HCT116 (cell line): ENCODE data around the gene DNM2. TPM values are rescaled to one million over a fixed set of nuclear protein-coding genes. Genes with fewer than 3 reads are reported as not detected.

Source experiments
- ATAC-seq: fragments of 200-7000 bp; cut with Tn5 transposase; 2 replicates; pipeline ENCODE4 v1.9.1; 2020; ENCODE audit warnings: mild to moderate bottlenecking, moderate library complexity
- BruUV-seq: library from RNA; stranded (reverse); fragments of 400-500 nt; replicated peaks from 2 replicates; lab custom pipeline; 2021; lab: Mats Ljungman, UMichigan
- CTCF ChIA-PET: fragments of 300-600 bp; sonication (Branson Sonifier 250); formaldehyde crosslinking; loops from one replicate; lab custom pipeline; 2021; ENCODE audit warnings: antibody characterized with exemption; lab: Charles Lee
- POLR2A ChIA-PET: fragments of 300-600, 350-600 bp; sonication (Branson Sonifier 250); formaldehyde crosslinking; loops from one replicate; lab custom pipeline; 2021; ENCODE audit warnings: antibody characterized with exemption; lab: Charles Lee
- RAD21 ChIA-PET, 2 experiments: fragments of 300-600 bp; sonication (Branson Sonifier 250); formaldehyde crosslinking; loops; one replicate each; lab custom pipeline; 2023; ENCODE audit warnings: low total read pairs in 2 of 2; ENCODE audit not compliant: uncharacterized antibody in 2 of 2, unreplicated experiment in 2 of 2, low non-redundant PET in 1 of 2; lab: Charles Lee
- DNase-seq: peaks from one replicate; pipeline ENCODE4 v3.0.0-alpha.2; 2010; ENCODE audit warnings: low read depth, low spot score
- H2AFZ ChIP-seq: fragments of 200-600 bp; shearing (Covaris generic), sonication (generic); 2 replicates; pipeline ENCODE4 v1.6.1; 2017; ENCODE audit warnings: low read depth, mixed run types, mixed read lengths, antibody characterized with exemption, low read length; ENCODE audit not compliant: poor library complexity, severe bottlenecking
- H3K27ac ChIP-seq: 2 replicates; pipeline ENCODE4 v1.5.1; 2012; ENCODE audit warnings: low read depth, low read length
- H3K27me3 ChIP-seq: fragments of 200-600 bp; sonication (generic); 2 replicates; pipeline ENCODE4 v1.6.1; 2016; ENCODE audit warnings: mixed run types, low read length, mixed read lengths; ENCODE audit not compliant: insufficient read depth
- H3K36me3 ChIP-seq, 2 experiments: fragments of 200-500 bp in 1 of 2; fragments of 200-600 bp in 1 of 2; sonication (Bioruptor generic) in 1 of 2; sonication (generic) in 1 of 2; 2 replicates each; pipeline versions ENCODE4 v1.5.1 to v1.6.1; 2014 to 2016; ENCODE audit warnings: low read length in 2 of 2, inconsistent platforms in 1 of 2, mixed read lengths in 1 of 2, mixed run types in 1 of 2; ENCODE audit not compliant: insufficient read depth in 2 of 2, control insufficient read depth in 1 of 2
- H3K4me1 ChIP-seq, 2 experiments: fragments of 200-600 bp in 1 of 2; sonication (generic) in 1 of 2; 2 replicates each; pipeline versions ENCODE4 v1.5.1 to v1.6.1; 2012 to 2017; ENCODE audit warnings: low read length in 2 of 2, inconsistent platforms in 1 of 2, mild to moderate bottlenecking in 1 of 2, mixed read lengths in 1 of 2, mixed run types in 1 of 2, moderate library complexity in 1 of 2; ENCODE audit not compliant: insufficient read depth in 2 of 2, control insufficient read depth in 1 of 2
- H3K4me2 ChIP-seq: fragments of 200-600 bp; sonication (generic); 2 replicates; pipeline ENCODE4 v1.6.1; 2017; ENCODE audit warnings: mixed run types, low read length, mixed read lengths
- H3K4me3 ChIP-seq, 2 experiments: fragments of 200-600 bp in 1 of 2; sonication (generic) in 1 of 2; replicated peaks in 1 of 2; 2 replicates each; pipeline ENCODE4 v1.5.1; 2011 to 2016; ENCODE audit warnings: low read length in 2 of 2, control low read depth in 1 of 2, low read depth in 1 of 2, mild to moderate bottlenecking in 1 of 2, mixed read lengths in 1 of 2, mixed run types in 1 of 2
- H3K79me2 ChIP-seq: fragments of 200-600 bp; sonication (generic); 2 replicates; pipeline ENCODE4 v1.6.1; 2017; ENCODE audit warnings: mild to moderate bottlenecking, mixed run types, low read length, moderate library complexity, mixed read lengths; ENCODE audit not compliant: insufficient read depth
- H3K9ac ChIP-seq: fragments of 200-600 bp; sonication (generic); 2 replicates; pipeline ENCODE4 v1.6.1; 2016; ENCODE audit warnings: low read length, mixed read lengths
- H3K9me2 ChIP-seq: fragments of 200-600 bp; sonication (generic), shearing (Covaris generic); 2 replicates; pipeline ENCODE4 v1.6.1; 2017; ENCODE audit warnings: mixed run types, mild to moderate bottlenecking, moderate library complexity; ENCODE audit not compliant: insufficient read depth
- H3K9me3 ChIP-seq, 2 experiments: fragments of 200-500 bp in 1 of 2; fragments of 200-600 bp in 1 of 2; sonication (Bioruptor generic) in 1 of 2; sonication (generic) in 1 of 2; 2 replicates each; pipeline ENCODE4 v1.6.1; 2014 to 2017; ENCODE audit warnings: low read length in 2 of 2, mixed read lengths in 2 of 2, inconsistent platforms in 1 of 2, low read depth in 1 of 2, mild to moderate bottlenecking in 1 of 2, mixed run types in 1 of 2, moderate library complexity in 1 of 2; ENCODE audit not compliant: control insufficient read depth in 1 of 2, insufficient read depth in 1 of 2
- H4K20me1 ChIP-seq: fragments of 200-600 bp; sonication (generic), shearing (Covaris generic); 2 replicates; pipeline ENCODE4 v1.6.1; 2017; ENCODE audit warnings: mixed run types, mild to moderate bottlenecking, moderate library complexity; ENCODE audit not compliant: insufficient read depth
- CEBPB ChIP-seq: IDR thresholded peaks from 2 replicates; pipeline ENCODE4 v1.6.1; 2012; ENCODE audit warnings: low read depth
- EGR1 ChIP-seq: IDR thresholded peaks from 2 replicates; pipeline ENCODE4 v1.6.1; 2012; ENCODE audit warnings: low read depth
- ELF1 ChIP-seq: IDR thresholded peaks from 2 replicates; pipeline ENCODE4 v1.6.1; 2012; ENCODE audit warnings: low read depth, borderline replicate concordance
- EZH2 ChIP-seq: fragments of 200-600 bp; sonication (generic); IDR thresholded peaks from 2 replicates; pipeline ENCODE4 v1.6.1; 2017; ENCODE audit warnings: antibody characterized with exemption, mixed run types
- FOSL1 ChIP-seq: IDR thresholded peaks from 2 replicates; pipeline ENCODE4 v1.6.1; 2012; ENCODE audit warnings: low read depth
- POLR2A ChIP-seq: IDR thresholded peaks from 2 replicates; pipeline ENCODE4 v1.7.0; 2011; ENCODE audit warnings: borderline replicate concordance; ENCODE audit not compliant: insufficient read depth, insufficient read length; ENCODE audit errors: extremely low read depth
- POLR2AphosphoS5 ChIP-seq: IDR thresholded peaks from 2 replicates; pipeline ENCODE4 v1.6.1; 2011; ENCODE audit warnings: mild to moderate bottlenecking, low read depth, low read length, moderate library complexity
- SIN3A ChIP-seq: IDR thresholded peaks from 2 replicates; pipeline ENCODE4 v1.6.1; 2012; ENCODE audit warnings: low read depth
- SP1 ChIP-seq: IDR thresholded peaks from 2 replicates; pipeline ENCODE4 v1.6.1; 2012; ENCODE audit warnings: low read depth
- SRF ChIP-seq: IDR thresholded peaks from 2 replicates; pipeline ENCODE4 v1.6.1; 2012; ENCODE audit warnings: low read depth
- TCF7L2 ChIP-seq: IDR thresholded peaks from 2 replicates; pipeline ENCODE4 v1.7.0; 2011; ENCODE audit warnings: borderline replicate concordance, inconsistent platforms; ENCODE audit not compliant: insufficient read depth, insufficient read length; ENCODE audit errors: extremely low read depth
- YY1 ChIP-seq: IDR thresholded peaks from 2 replicates; pipeline ENCODE4 v1.6.1; 2011; ENCODE audit warnings: low read length, low read depth, moderate library complexity, mild to moderate bottlenecking; ENCODE audit not compliant: insufficient replicate concordance; ENCODE audit errors: extremely low read depth
- ZBTB33 ChIP-seq: IDR thresholded peaks from 2 replicates; pipeline ENCODE4 v1.6.1; 2011; ENCODE audit warnings: mild to moderate bottlenecking, low read length, moderate library complexity; ENCODE audit not compliant: insufficient replicate concordance; ENCODE audit errors: extremely low read depth
- ZFX ChIP-seq: fragments of 450-650 bp; IDR thresholded peaks from 2 replicates; pipeline ENCODE4 v1.6.1; 2017
- ZNF274 ChIP-seq: fragments of 200-500 bp; sonication (Bioruptor generic); IDR thresholded peaks from 2 replicates; pipeline ENCODE4 v1.6.1; 2014; ENCODE audit warnings: mild to moderate bottlenecking, low read depth, low read length, inconsistent platforms
- intact Hi-C: fragments of 100-400 bp; cut with micrococcal nuclease; formaldehyde crosslinking; loops from 2 replicates; pipeline ENCODE4 v1.10.0; 2022
- total RNA-seq: library from RNA; stranded (reverse); gene quantifications from one replicate; pipeline ENCODE4 v1.2.1, GENCODE V29; 2021; ENCODE audit not compliant: unreplicated experiment
- TF ChIP-seq, protein P1 (sequence below), 3 experiments: fragments of 200-600 bp in 1 of 3; sonication (generic) in 1 of 3; IDR thresholded peaks in 2 of 3; conservative IDR thresholded peaks in 1 of 3; 2 replicates each; pipeline ENCODE4 v1.5.1; 2012 to 2017; ENCODE audit warnings: low read depth in 2 of 3, low read length in 2 of 3, antibody characterized with exemption in 1 of 3, borderline replicate concordance in 1 of 3, control low read depth in 1 of 3, mild to moderate bottlenecking in 1 of 3, mixed read lengths in 1 of 3, mixed run types in 1 of 3, moderate library complexity in 1 of 3; ENCODE audit not compliant: insufficient read depth in 1 of 3
- TF ChIP-seq, protein P2 (sequence below): IDR thresholded peaks from 2 replicates; pipeline ENCODE4 v1.6.1; 2012
- TF ChIP-seq, protein P3 (sequence below): IDR thresholded peaks from 2 replicates; pipeline ENCODE4 v1.6.1; 2012

Gene DNM2
- total RNA-seq, 1 experiment from 2014 or later = 183 TPM

DNA sequence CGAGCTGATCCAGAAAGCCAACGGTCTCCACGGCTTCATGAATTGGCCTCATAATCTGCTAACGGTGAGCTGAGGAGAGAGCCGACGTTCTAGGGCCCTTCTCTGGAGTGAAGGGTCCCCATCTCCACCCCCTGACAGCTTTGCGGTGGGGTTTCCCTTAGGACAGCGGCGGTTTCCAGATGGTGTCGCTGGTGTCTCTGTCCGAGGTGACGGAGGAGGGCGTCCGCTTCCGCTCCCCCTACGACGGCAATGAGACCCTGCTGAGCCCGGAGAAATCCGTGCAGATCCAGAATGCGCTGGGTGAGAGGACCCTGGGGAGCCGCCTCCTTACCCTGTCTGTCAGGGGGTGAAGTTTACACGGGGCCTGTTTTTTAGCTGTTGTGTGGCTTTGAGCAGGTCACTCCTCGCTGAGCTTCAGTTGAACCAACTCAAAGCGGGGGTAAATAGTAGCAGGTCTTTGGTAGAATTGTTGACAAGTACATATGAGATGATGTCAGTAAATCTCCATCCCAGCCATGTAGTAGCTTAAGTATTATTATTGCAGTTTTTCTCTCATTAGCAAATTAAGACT lies 15.8 kb upstream of the DNM2 start:
- H4K20me1 ChIP-seq = no peaks in the 10 kb centered on the region
- peaks cover 11% of the 10 kb centered on the region for H3K79me2 ChIP-seq
- CTCF ChIA-PET = interaction anchor here (1.5 to 5.7 kb wide), 5 partner anchors 16 to 443 kb away, joined by 3 to 43 read pairs (median 23); partner anchors contain the start of gene DNM2
- no peak; the same call in 1 of the 2 replicates for ATAC-seq
- RAD21 ChIA-PET = no interaction called here
- DNase-seq = no peak
- peak overlapping the region; percentile 92 for H3K4me2 ChIP-seq
- intact Hi-C loops = loop anchor here (2.0 kb wide), 1 partner anchor 121 kb away; no protein-coding TSS in a partner anchor
- peak overlapping the region; percentile 78 for H3K27ac ChIP-seq
- peaks cover 8 to 19% of the 10 kb centered on the region in 2 experiments for H3K4me1 ChIP-seq
- H3K9me2 ChIP-seq = no peaks in the 10 kb centered on the region
- H3K9ac ChIP-seq = peak overlapping the region; percentile 91
- TF ChIP-seq CEBPB (no peak), ELF1 (no peak), ZFX (no peak), SIN3A (no peak), ZBTB33 (no peak), SP1 (no peak), FOSL1 (no peak), SRF (no peak), TCF7L2 (no peak), POLR2AphosphoS5 (no peak), EZH2 (no peak), EGR1 (no peak), ZNF274 (no peak), POLR2A (no peak), YY1 (no peak)
- TF ChIP-seq, protein P1, sequence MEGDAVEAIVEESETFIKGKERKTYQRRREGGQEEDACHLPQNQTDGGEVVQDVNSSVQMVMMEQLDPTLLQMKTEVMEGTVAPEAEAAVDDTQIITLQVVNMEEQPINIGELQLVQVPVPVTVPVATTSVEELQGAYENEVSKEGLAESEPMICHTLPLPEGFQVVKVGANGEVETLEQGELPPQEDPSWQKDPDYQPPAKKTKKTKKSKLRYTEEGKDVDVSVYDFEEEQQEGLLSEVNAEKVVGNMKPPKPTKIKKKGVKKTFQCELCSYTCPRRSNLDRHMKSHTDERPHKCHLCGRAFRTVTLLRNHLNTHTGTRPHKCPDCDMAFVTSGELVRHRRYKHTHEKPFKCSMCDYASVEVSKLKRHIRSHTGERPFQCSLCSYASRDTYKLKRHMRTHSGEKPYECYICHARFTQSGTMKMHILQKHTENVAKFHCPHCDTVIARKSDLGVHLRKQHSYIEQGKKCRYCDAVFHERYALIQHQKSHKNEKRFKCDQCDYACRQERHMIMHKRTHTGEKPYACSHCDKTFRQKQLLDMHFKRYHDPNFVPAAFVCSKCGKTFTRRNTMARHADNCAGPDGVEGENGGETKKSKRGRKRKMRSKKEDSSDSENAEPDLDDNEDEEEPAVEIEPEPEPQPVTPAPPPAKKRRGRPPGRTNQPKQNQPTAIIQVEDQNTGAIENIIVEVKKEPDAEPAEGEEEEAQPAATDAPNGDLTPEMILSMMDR (IDR thresholded peaks at IDR 0.05 in 2 of 3, conservative IDR thresholded peaks at IDR 0.05 in 1 of 3; ENCODE audit: borderline replicate concordance in 1 of 3, insufficient read depth in 1 of 3, low read depth in 2 of 3, low read length in 2 of 3) = no peak
- TF ChIP-seq, protein P2, sequence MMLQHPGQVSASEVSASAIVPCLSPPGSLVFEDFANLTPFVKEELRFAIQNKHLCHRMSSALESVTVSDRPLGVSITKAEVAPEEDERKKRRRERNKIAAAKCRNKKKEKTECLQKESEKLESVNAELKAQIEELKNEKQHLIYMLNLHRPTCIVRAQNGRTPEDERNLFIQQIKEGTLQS = no peak
- TF ChIP-seq, protein P3, sequence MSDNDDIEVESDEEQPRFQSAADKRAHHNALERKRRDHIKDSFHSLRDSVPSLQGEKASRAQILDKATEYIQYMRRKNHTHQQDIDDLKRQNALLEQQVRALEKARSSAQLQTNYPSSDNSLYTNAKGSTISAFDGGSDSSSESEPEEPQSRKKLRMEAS = no peak
- H3K4me3 ChIP-seq = peak overlapping the region; percentile 67 to 95
- peaks cover 0 to 6% of the 10 kb centered on the region in 2 experiments; a peak in 1 of 4 replicates for H3K36me3 ChIP-seq
- H3K27me3 ChIP-seq = no peaks in the 10 kb centered on the region
- POLR2A ChIA-PET = interaction anchor here (1.5 to 2.0 kb wide), 2 partner anchors 8 to 16 kb away, joined by 4 to 5 read pairs; partner anchors contain the start of gene DNM2
- H3K9me3 ChIP-seq = no peaks in the 10 kb centered on the region
- no peak overlapping the region for H2AFZ ChIP-seq
- BruUV-seq = no TSS peak
